Esophagus muscularis mucosa (tissue), 3 donors: Measurements from ENCODE around the gene ZNF438.

Experiments
- POLR2A ChIP-seq: fragments of 450-650 bp; IDR thresholded peaks from one replicate; pipeline ENCODE4 v1.6.1; 2017; ENCODE audit warnings: antibody characterized with exemption, moderate library complexity, mild to moderate bottlenecking, low read depth
- POLR2AphosphoS5 ChIP-seq, 2 donors: sonication (generic); formaldehyde crosslinking; IDR thresholded peaks; one replicate each; pipeline ENCODE4 v1.6.1; 2017; ENCODE audit warnings: antibody characterized with exemption in 2 of 2
- TF ChIP-seq, protein P1 (sequence below), 3 experiments: fragments of 200-600 bp in 2 of 3; fragments of 450-650 bp in 1 of 3; sonication (generic) in 2 of 3; IDR thresholded peaks; one replicate each; pipeline ENCODE4 v1.5.1; 2017 to 2019; ENCODE audit warnings: antibody characterized with exemption in 3 of 3, mild to moderate bottlenecking in 2 of 3, moderate library complexity in 1 of 3

- TF ChIP-seq, protein P1, sequence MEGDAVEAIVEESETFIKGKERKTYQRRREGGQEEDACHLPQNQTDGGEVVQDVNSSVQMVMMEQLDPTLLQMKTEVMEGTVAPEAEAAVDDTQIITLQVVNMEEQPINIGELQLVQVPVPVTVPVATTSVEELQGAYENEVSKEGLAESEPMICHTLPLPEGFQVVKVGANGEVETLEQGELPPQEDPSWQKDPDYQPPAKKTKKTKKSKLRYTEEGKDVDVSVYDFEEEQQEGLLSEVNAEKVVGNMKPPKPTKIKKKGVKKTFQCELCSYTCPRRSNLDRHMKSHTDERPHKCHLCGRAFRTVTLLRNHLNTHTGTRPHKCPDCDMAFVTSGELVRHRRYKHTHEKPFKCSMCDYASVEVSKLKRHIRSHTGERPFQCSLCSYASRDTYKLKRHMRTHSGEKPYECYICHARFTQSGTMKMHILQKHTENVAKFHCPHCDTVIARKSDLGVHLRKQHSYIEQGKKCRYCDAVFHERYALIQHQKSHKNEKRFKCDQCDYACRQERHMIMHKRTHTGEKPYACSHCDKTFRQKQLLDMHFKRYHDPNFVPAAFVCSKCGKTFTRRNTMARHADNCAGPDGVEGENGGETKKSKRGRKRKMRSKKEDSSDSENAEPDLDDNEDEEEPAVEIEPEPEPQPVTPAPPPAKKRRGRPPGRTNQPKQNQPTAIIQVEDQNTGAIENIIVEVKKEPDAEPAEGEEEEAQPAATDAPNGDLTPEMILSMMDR (IDR thresholded peaks at IDR 0.05) = no peak
- TF ChIP-seq POLR2AphosphoS5 (IDR thresholded peaks at IDR 0.05) (no peak), POLR2A (no peak)
These were observed 134.6 kb downstream of the ZNF438 start for GRCh38 chr10:30897048-30897447.
